NOMO-1 treated with dmso at 0.1 percent for 144 hours (cell line): ENCODE measurements around the gene TSHR.
"Not testable (repeated sequence)": the region's sequence is repeated elsewhere in the genome, so short reads cannot be mapped to it uniquely, and the experiment has no call there.

Experiments used
- DNase-seq: peaks from one replicate; lab custom pipeline; 2025; ENCODE audit not compliant: unreplicated experiment; lab: John Stamatoyannopoulos, UW

TSHR gene

GRCh38 chr14:80992580-80992979, 37.2 kb downstream of the TSHR start:
- DNase-seq, result no peak

GRCh38 chr14:80996049-80996901, 40.9 kb downstream of the TSHR start:
- peak; percentile 25 for DNase-seq

GRCh38 chr14:81001447-81001846, 46.0 kb downstream of the TSHR start:
- DNase-seq, result no peak

- no peak for DNase-seq
Observed at GRCh38 chr14:81004575-81004974, 49.2 kb downstream of the TSHR start.

- no peak for DNase-seq
Observed at GRCh38 chr14:81005540-81006228, 50.3 kb downstream of the TSHR start.

- DNase-seq, result no peak
Observed at GRCh38 chr14:81006266-81006665, 50.8 kb downstream of the TSHR start.

- no peak for DNase-seq
Observed at GRCh38 chr14:81007131-81007530, 51.7 kb downstream of the TSHR start.

- DNase-seq, result no peak
Observed at GRCh38 chr14:81009346-81009745, 53.9 kb downstream of the TSHR start.

GRCh38 chr14:81018251-81018650, 62.8 kb downstream of the TSHR start:
- DNase-seq, result peak; percentile 45

- no peak for DNase-seq
Observed at GRCh38 chr14:81018684-81019083, 63.3 kb downstream of the TSHR start.

- DNase-seq, result not testable (repeated sequence)
Observed at GRCh38 chr14:81019113-81019512, 63.7 kb downstream of the TSHR start.

- no peak for DNase-seq
Observed at GRCh38 chr14:81023095-81023710, 67.8 kb downstream of the TSHR start.

- DNase-seq, result peak; percentile 2
Observed at GRCh38 chr14:81028461-81028860, 73.0 kb downstream of the TSHR start.

GRCh38 chr14:81031488-81031887, 76.1 kb downstream of the TSHR start:
- no peak for DNase-seq

- peak; percentile 65 for DNase-seq
Observed at GRCh38 chr14:81033698-81034240, 78.3 kb downstream of the TSHR start.

- no peak for DNase-seq
Observed at GRCh38 chr14:81042438-81042837, 87.0 kb downstream of the TSHR start.

GRCh38 chr14:81051547-81051946, 96.1 kb downstream of the TSHR start:
- DNase-seq, result no peak

GRCh38 chr14:81054057-81054456, 98.6 kb downstream of the TSHR start:
- not testable (repeated sequence) for DNase-seq

- DNase-seq, result no peak
Observed at GRCh38 chr14:81055971-81056370, 100.5 kb downstream of the TSHR start.

- DNase-seq, result no peak
Observed at GRCh38 chr14:81062380-81062779, 107.0 kb downstream of the TSHR start.

- DNase-seq, result peak; percentile 36
Observed at GRCh38 chr14:81062816-81063215, 107.4 kb downstream of the TSHR start.

GRCh38 chr14:81066672-81067071, 111.3 kb downstream of the TSHR start:
- DNase-seq, result no peak
